ENCODE results near the gene MED26.

- TF ChIP-seq CTCF (IDR thresholded peaks at IDR 0.05) (no peak), POLR2A (IDR thresholded peaks at IDR 0.05) (no peak)
Measured at GRCh38 chr19:16638666-16639065, 10.7 kb upstream of the MED26 start.
